Measurements from ENCODE around the gene SLC17A2.

GRCh38 chr6:25931411-25931709 lies 869 bp upstream of the SLC17A2 start:
- TF ChIP-seq, protein P1, sequence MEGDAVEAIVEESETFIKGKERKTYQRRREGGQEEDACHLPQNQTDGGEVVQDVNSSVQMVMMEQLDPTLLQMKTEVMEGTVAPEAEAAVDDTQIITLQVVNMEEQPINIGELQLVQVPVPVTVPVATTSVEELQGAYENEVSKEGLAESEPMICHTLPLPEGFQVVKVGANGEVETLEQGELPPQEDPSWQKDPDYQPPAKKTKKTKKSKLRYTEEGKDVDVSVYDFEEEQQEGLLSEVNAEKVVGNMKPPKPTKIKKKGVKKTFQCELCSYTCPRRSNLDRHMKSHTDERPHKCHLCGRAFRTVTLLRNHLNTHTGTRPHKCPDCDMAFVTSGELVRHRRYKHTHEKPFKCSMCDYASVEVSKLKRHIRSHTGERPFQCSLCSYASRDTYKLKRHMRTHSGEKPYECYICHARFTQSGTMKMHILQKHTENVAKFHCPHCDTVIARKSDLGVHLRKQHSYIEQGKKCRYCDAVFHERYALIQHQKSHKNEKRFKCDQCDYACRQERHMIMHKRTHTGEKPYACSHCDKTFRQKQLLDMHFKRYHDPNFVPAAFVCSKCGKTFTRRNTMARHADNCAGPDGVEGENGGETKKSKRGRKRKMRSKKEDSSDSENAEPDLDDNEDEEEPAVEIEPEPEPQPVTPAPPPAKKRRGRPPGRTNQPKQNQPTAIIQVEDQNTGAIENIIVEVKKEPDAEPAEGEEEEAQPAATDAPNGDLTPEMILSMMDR (IDR thresholded peaks at IDR 0.05) = no peak
- no peak for TF ChIP-seq EZH2 (IDR thresholded peaks at IDR 0.05; ENCODE audit: borderline replicate concordance, insufficient read depth, low read depth, low read length, poor library complexity, severe bottlenecking)
